Right cardiac atrium (tissue), 5 donors: ENCODE measurements around the gene SLC49A3. TPM values are rescaled to one million over a fixed set of nuclear protein-coding genes. Genes with fewer than 3 reads are reported as not detected.
"Not testable (repeated sequence)": the region's sequence is repeated elsewhere in the genome, so short reads cannot be mapped to it uniquely, and the experiment has no call there.

ENCODE experiments used
- ATAC-seq, 2 donors: fragments of 200-7000 bp; cut with Tn5 transposase; one replicate each; pipeline versions ENCODE4 v1.8.0 to v1.9.1; 2020; ENCODE audit warnings: moderate library complexity in 2 of 2, mild to moderate bottlenecking in 1 of 2
- DNase-seq, 3 donors: peaks; one replicate each; pipeline ENCODE4 v3.0.0-alpha.2; 2020
- H3K27ac ChIP-seq: one replicate; pipeline ENCODE4 v1.5.1; 2013; ENCODE audit warnings: mild to moderate bottlenecking, low read length, control low read depth, moderate library complexity
- H3K27me3 ChIP-seq: one replicate; pipeline ENCODE4 v1.6.1; 2013; ENCODE audit not compliant: control insufficient read depth, insufficient read depth
- H3K4me1 ChIP-seq: one replicate; pipeline ENCODE4 v1.6.1; 2013; ENCODE audit warnings: low read length; ENCODE audit not compliant: control insufficient read depth, insufficient read depth
- H3K4me3 ChIP-seq: one replicate; pipeline ENCODE4 v1.5.1; 2013; ENCODE audit warnings: low read length, control low read depth
- H3K9me3 ChIP-seq: one replicate; pipeline ENCODE4 v1.6.1; 2013; ENCODE audit warnings: low read length; ENCODE audit not compliant: control insufficient read depth
- WGBS: extraction: QIAGEN DNeasy Blood & Tissue Kit; methylation state at CpG from one replicate; pipeline ENCODE4 v1.1.7; 2013; 5-methylcytosine and 5-hydroxymethylcytosine counted together
- intact Hi-C, 4 donors: fragments of 100-400 bp; cut with DNase I; formaldehyde crosslinking; loops; one replicate each; pipeline versions ENCODE4 v1.11.0 to v1.14.0; 2022 to 2023
- polyA plus RNA-seq: library from polyadenylated mRNA; stranded (reverse); fragments of 200-250 nt; gene quantifications from one replicate; pipeline ENCODE4 v1.2.3, GENCODE V29; 2013
- total RNA-seq, 4 donors: library from RNA; stranded (reverse); fragmentation: NEBNext Ultra II Directional; extraction: Animal tissue kit (Norgen Biotek cat#: 25700); gene quantifications; one replicate each; pipeline ENCODE4 v1.2.1, GENCODE V29; 2021
- donor health status: healthy with polysubstance abuse.
- donor health status: DM: no; HTN: yes; CAD: no.
- donor health status: DM: no; HTN: no; CAD: no.
- donor health status: DM: no; HTN: yes; CAD: no; lungs with severe emphysema.
- donor health status: DM: yes; HTN: yes; CAD: no.

The SLC49A3 gene
- total and polyA plus RNA-seq, 5 donors, result 10.6 to 19.5 (median 15.7) TPM

DNA sequence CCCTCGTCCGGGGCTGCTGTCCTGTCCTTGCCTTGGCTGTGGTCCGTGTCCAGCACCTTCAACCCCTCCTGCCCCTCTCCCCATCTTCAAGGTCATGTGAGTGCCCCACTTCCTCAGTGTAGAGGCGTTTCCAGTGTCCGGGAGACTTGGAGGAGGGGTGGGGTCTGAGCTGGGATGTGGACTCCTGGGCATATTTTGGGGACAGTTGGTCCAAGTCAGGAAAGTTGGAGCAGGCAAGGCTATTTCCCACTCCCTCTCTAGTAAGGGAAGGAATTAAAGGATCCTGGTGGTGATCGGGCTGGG is 19.6 kb upstream of the SLC49A3 start:
- DNase-seq (no peak), ATAC-seq (no peak)
- intact Hi-C loops, result no loop called here
- Histone ChIP-seq H3K27me3 (no peaks in the 10 kb centered on the region), H3K27ac (no peak overlapping the region), H3K9me3 (no peaks in the 10 kb centered on the region), H3K4me3 (no peak overlapping the region), H3K4me1 (peaks cover 7% of the 10 kb centered on the region)
- 67% methylated on average over 6 of the region's 6 CpGs for WGBS

DNA sequence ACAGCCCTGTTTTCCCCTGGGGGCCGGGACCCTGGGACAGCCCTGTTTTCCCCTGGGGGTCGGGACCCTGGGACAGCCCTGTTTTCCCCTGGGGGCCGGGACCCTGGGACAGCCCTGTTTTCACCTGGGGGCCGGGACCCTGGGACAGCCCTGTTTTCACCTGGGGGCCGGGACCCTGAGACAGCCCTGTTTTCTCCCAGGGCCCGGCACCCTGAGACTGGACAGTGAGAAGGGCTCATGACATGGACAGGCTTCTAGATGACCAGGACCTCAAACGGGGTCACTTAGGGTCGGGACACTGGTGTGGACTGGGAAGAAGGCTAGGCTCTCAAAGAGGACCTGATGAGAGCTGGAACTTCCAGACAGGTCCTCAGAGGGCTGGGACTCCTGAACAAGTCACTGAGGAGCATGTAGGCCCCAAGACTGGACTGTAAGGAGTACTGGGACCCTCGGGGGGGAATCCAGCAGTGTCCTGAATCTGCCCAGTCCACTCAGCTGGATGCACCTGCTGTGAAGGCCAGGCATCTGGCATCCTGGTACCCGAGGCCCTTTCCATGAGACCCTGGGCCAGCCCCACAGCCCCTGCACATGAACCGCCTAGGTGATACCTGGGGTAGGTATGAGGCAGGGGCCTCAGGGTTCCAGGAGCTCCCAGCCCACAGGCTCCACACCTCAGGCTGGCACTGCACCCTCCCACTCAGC is 19.1 kb upstream of the SLC49A3 start:
- H3K27ac ChIP-seq, result no peak overlapping the region
- ATAC-seq, result no peak
- peaks cover 7% of the 10 kb centered on the region for H3K4me1 ChIP-seq
- no peaks in the 10 kb centered on the region for H3K27me3 ChIP-seq
- intact Hi-C loops, result no loop called here
- peak in 2 of 3 donors; percentile 46 to 60 for DNase-seq
- H3K4me3 ChIP-seq, result no peak overlapping the region
- 83% methylated on average over 11 of the region's 11 CpGs for WGBS
- H3K9me3 ChIP-seq, result no peaks in the 10 kb centered on the region

- 44% methylated on average over 21 of the region's 21 CpGs for WGBS
- H3K4me3 ChIP-seq, result peak overlapping the region; percentile 12
- H3K27ac ChIP-seq, result no peak overlapping the region
- no peaks in the 10 kb centered on the region for H3K9me3 ChIP-seq
- no peaks in the 10 kb centered on the region for H3K27me3 ChIP-seq
- DNase-seq (peak in 2 of 3 donors; percentile 60 to 65), ATAC-seq (no peak)
- peaks cover 7% of the 10 kb centered on the region for H3K4me1 ChIP-seq
- intact Hi-C loops, result no loop called here
Observed at GRCh38 chr4:706834-707598, 18.1 kb upstream of the SLC49A3 start.

- DNase-seq, H3K27me3 ChIP-seq, H3K9me3 ChIP-seq, H3K4me1 ChIP-seq, ATAC-seq, intact Hi-C loops: not testable (repeated sequence)
- WGBS, result 2% methylated on average over 21 of the region's 21 CpGs
- Histone ChIP-seq H3K27ac (peak overlapping the region; percentile 67), H3K4me3 (peak overlapping the region; percentile 88)
Observed at GRCh38 chr4:706083-706633, 17.2 kb upstream of the SLC49A3 start.

- no peaks in the 10 kb centered on the region for H3K9me3 ChIP-seq
- intact Hi-C loops, result no loop called here
- H3K27ac ChIP-seq, result peak within 1 kb of the TSS; percentile 67
Observed at GRCh38 chr4:705278-706082, 16.5 kb upstream of the SLC49A3 start, which contains the start of gene PCGF3. Gene PCGF3 (plus strand): TSS chr4:705832. CDS start chr4:733681, 27,849 bp downstream.

DNA sequence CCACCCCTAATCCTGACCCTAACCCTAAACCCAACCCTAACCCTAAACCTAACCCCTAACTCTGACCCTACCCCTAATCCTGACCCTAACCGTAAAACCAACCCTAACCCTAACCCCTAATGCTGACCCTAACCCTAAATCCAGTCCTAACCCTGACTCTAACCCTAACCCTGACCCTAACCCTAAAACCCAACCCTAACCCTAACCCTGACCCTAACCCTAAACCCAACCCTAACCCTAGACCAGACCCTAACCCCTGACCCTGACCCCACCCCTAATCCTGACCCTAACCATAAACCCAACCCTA is 16.0 kb upstream of the SLC49A3 start:
- H3K4me3 ChIP-seq, result peak overlapping the region; percentile 4
- H3K4me1 ChIP-seq, result peaks cover 5% of the 10 kb centered on the region
- peak in 1 of 2 donors; percentile 1 for ATAC-seq
- intact Hi-C loops, result no loop called here
- no peaks in the 10 kb centered on the region for H3K27me3 ChIP-seq
- no peaks in the 10 kb centered on the region for H3K9me3 ChIP-seq
- WGBS, result 100% methylated on average over 1 of the region's 1 CpG
- DNase-seq, result no peak
- H3K27ac ChIP-seq, result no peak overlapping the region

More at GRCh38 chr4:705278-706082, 16.5 kb upstream of the SLC49A3 start, which contains the start of gene PCGF3:
- DNase-seq (peak; percentile 98 to 99 (median 99)), ATAC-seq (peak; percentile 97 to 98)
- peaks cover 7% of the 10 kb centered on the region for H3K4me1 ChIP-seq
- 2% methylated on average over 81 of the region's 82 CpGs for WGBS
- peak within 1 kb of the TSS; percentile 88 for H3K4me3 ChIP-seq
- H3K27me3 ChIP-seq, result no peaks in the 10 kb centered on the region

DNA sequence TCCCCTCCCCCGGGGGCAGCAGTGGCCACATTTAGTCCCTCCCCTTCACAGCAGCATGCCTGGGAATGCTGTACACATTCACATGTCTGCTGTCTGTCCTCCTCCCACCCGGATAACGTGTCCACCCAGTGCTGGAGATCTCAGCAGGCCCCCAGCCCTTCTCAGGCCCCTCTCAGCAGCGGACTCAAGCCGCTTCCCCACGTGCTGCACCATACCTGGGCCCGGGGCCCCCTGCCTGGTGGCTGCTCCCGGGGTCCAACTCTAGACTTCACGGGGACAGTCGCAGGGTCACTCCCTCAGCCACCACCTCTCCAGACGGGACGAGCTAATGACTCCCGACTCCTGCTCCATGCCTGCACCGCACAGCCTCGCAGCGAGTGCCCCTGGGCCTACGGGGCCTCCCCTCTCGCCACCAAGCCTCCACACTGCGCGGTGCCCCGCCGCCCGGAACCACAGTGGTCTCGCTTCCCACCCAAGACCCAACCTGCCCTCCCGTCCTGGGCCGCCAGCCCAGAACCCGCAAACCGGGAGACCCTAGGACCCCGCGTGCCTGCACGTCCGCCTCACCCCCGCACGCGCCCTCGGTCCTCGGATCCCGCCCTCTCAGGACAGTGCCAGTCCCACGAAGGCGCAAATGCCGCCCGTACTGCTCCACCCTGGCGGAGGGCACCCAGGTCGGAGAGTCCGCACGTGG is 15.4 kb upstream of the SLC49A3 start:
- DNase-seq (peak; percentile 38 to 76 (median 74)), ATAC-seq (peak in 1 of 2 donors; percentile 2)
- intact Hi-C loops, result no loop called here
- no peaks in the 10 kb centered on the region for H3K27me3 ChIP-seq
- no peak overlapping the region for H3K4me3 ChIP-seq
- 93% methylated on average over 46 of the region's 46 CpGs for WGBS
- no peak overlapping the region for H3K27ac ChIP-seq
- H3K9me3 ChIP-seq, result no peaks in the 10 kb centered on the region
- peaks cover 5% of the 10 kb centered on the region for H3K4me1 ChIP-seq

GRCh38 chr4:703336-704197 is 14.6 kb upstream of the SLC49A3 start:
- Histone ChIP-seq H3K4me1 (peaks cover 3% of the 10 kb centered on the region), H3K27me3 (no peaks in the 10 kb centered on the region), H3K9me3 (no peaks in the 10 kb centered on the region), H3K4me3 (no peak overlapping the region), H3K27ac (no peak overlapping the region)
- intact Hi-C loops, result no loop called here
- DNase-seq (peak in 1 of 3 donors; percentile 65), ATAC-seq (no peak)
- 82% methylated on average over 10 of the region's 10 CpGs for WGBS

- Histone ChIP-seq H3K27me3 (no peaks in the 10 kb centered on the region), H3K9me3 (no peaks in the 10 kb centered on the region), H3K27ac (no peak overlapping the region), H3K4me1 (no peaks in the 10 kb centered on the region), H3K4me3 (no peak overlapping the region)
- WGBS, result 67% methylated on average over 7 of the region's 7 CpGs
- intact Hi-C loops, result no loop called here
- DNase-seq, result peak in 1 of 3 donors; percentile 41
- ATAC-seq, result no peak
Observed at GRCh38 chr4:702618-703048, 13.7 kb upstream of the SLC49A3 start.
